Measurements from ENCODE around the gene BCAN. TPM values are rescaled to one million over a fixed set of nuclear protein-coding genes. Genes with fewer than 3 reads are reported as not detected.
"Not testable (repeated sequence)": the region's sequence is repeated elsewhere in the genome, so short reads cannot be mapped to it uniquely, and the experiment has no call there.

Gene BCAN
- total and polyA plus RNA-seq, 2 experiments from 2014 or later = 0.23 to 0.86 TPM

- H3K4me3 ChIP-seq = peak overlapping the region; percentile 25
- peak; percentile 63 to 76 for DNase-seq (ENCODE audit: low read depth in 1 of 2, low spot score in 1 of 2)
- no peaks in the 10 kb centered on the region for H3K9me3 ChIP-seq (ENCODE audit: low read depth)
- peaks cover 4% of the 10 kb centered on the region for H3K4me1 ChIP-seq (ENCODE audit: low read depth)
- no peaks in the 10 kb centered on the region for H3K36me3 ChIP-seq
- no peak overlapping the region for H3K27ac ChIP-seq
- peak; percentile 90 for TF ChIP-seq CTCF (IDR thresholded peaks at IDR 0.05; ENCODE audit: low read depth, low read length)
- peaks cover 69% of the 10 kb centered on the region for H3K27me3 ChIP-seq
Observed at GRCh38 chr1:156625436-156626078, 16.4 kb upstream of the BCAN start.

- TF ChIP-seq CTCF (IDR thresholded peaks at IDR 0.05; ENCODE audit: low read depth, low read length) = no peak
- Histone ChIP-seq H3K36me3 (no peaks in the 10 kb centered on the region), H3K4me3 (no peak overlapping the region), H3K27me3 (peaks cover 69% of the 10 kb centered on the region), H3K27ac (no peak overlapping the region), H3K9me3 (ENCODE audit: low read depth) (no peaks in the 10 kb centered on the region), H3K4me1 (ENCODE audit: low read depth) (peaks cover 4% of the 10 kb centered on the region)
- no peak for DNase-seq (ENCODE audit: low read depth in 1 of 2, low spot score in 1 of 2)
Observed at GRCh38 chr1:156626079-156626438, 15.9 kb upstream of the BCAN start.

GRCh38 chr1:156627313-156627880 is 14.5 kb upstream of the BCAN start:
- peak; percentile 47 to 63 for DNase-seq (ENCODE audit: low read depth in 1 of 2, low spot score in 1 of 2)
- no peak overlapping the region for H3K27ac ChIP-seq
- peaks cover 4% of the 10 kb centered on the region for H3K4me1 ChIP-seq (ENCODE audit: low read depth)
- peaks cover 62% of the 10 kb centered on the region for H3K27me3 ChIP-seq
- TF ChIP-seq CTCF (IDR thresholded peaks at IDR 0.05; ENCODE audit: low read depth, low read length) = peak; percentile 60
- no peaks in the 10 kb centered on the region for H3K9me3 ChIP-seq (ENCODE audit: low read depth)
- no peaks in the 10 kb centered on the region for H3K36me3 ChIP-seq
- H3K4me3 ChIP-seq = no peak overlapping the region

GRCh38 chr1:156629823-156630449 is 12.0 kb upstream of the BCAN start:
- H3K36me3 ChIP-seq = no peaks in the 10 kb centered on the region
- H3K4me1 ChIP-seq (ENCODE audit: low read depth) = peaks cover 4% of the 10 kb centered on the region
- no peak overlapping the region for H3K4me3 ChIP-seq
- no peak overlapping the region for H3K27ac ChIP-seq
- no peak for DNase-seq (ENCODE audit: low read depth in 1 of 2, low spot score in 1 of 2)
- no peak for TF ChIP-seq CTCF (IDR thresholded peaks at IDR 0.05; ENCODE audit: low read depth, low read length)
- H3K9me3 ChIP-seq (ENCODE audit: low read depth) = no peaks in the 10 kb centered on the region
- peaks cover 59% of the 10 kb centered on the region for H3K27me3 ChIP-seq

- peaks cover 58% of the 10 kb centered on the region for H3K27me3 ChIP-seq
Observed at GRCh38 chr1:156631152-156631551, 10.8 kb upstream of the BCAN start.

GRCh38 chr1:156632355-156632754 is 9.6 kb upstream of the BCAN start:
- no peak for DNase-seq (ENCODE audit: low read depth in 1 of 2, low spot score in 1 of 2)
- Histone ChIP-seq H3K27me3 (peaks cover 55% of the 10 kb centered on the region), H3K4me1 (ENCODE audit: low read depth) (no peaks in the 10 kb centered on the region), H3K27ac (no peak overlapping the region), H3K36me3 (no peaks in the 10 kb centered on the region), H3K9me3 (ENCODE audit: low read depth) (no peaks in the 10 kb centered on the region), H3K4me3 (no peak overlapping the region)
- TF ChIP-seq CTCF (IDR thresholded peaks at IDR 0.05; ENCODE audit: low read depth, low read length) = no peak

More at GRCh38 chr1:156631152-156631551, 10.8 kb upstream of the BCAN start:
- not testable (repeated sequence) for H3K36me3 ChIP-seq; H3K4me3 ChIP-seq; H3K27ac ChIP-seq; H3K4me1 ChIP-seq (ENCODE audit: low read depth); H3K9me3 ChIP-seq (ENCODE audit: low read depth); DNase-seq (ENCODE audit: low read depth in 1 of 2, low spot score in 1 of 2)
